ENCODE results near the gene CCDC97.

GRCh38 chr19:41341669-41342490 is 31.9 kb downstream of the CCDC97 start:
- TF ChIP-seq CTCF (IDR thresholded peaks at IDR 0.05; ENCODE audit: insufficient read depth, low read length, poor library complexity, severe bottlenecking) (no peak), EZH2phosphoT487 (conservative IDR thresholded peaks at IDR 0.05; ENCODE audit: low read length) (no peak)
